ENCODE measurements around the gene DOCK2.

DNA sequence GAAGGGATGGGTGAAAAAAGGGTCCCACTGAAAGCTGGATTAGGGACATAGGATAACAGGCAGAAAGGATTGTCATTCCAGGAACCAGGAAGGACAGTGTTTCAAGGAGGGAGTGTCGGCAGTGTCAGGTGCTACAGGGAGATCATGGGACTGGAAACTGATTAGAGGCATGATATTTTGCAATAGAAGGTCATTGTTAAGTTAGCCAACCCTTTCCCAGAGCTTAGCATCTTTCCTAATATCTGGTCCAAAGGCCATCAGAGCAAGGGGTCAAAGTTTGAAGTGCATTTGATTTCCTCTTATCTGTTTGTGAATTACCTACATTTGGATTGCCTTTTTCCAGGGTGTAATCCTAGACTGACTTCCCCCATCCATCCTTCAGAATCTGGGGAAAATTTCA lies 91.3 kb downstream of the DOCK2 start:
- TF ChIP-seq, protein P1, sequence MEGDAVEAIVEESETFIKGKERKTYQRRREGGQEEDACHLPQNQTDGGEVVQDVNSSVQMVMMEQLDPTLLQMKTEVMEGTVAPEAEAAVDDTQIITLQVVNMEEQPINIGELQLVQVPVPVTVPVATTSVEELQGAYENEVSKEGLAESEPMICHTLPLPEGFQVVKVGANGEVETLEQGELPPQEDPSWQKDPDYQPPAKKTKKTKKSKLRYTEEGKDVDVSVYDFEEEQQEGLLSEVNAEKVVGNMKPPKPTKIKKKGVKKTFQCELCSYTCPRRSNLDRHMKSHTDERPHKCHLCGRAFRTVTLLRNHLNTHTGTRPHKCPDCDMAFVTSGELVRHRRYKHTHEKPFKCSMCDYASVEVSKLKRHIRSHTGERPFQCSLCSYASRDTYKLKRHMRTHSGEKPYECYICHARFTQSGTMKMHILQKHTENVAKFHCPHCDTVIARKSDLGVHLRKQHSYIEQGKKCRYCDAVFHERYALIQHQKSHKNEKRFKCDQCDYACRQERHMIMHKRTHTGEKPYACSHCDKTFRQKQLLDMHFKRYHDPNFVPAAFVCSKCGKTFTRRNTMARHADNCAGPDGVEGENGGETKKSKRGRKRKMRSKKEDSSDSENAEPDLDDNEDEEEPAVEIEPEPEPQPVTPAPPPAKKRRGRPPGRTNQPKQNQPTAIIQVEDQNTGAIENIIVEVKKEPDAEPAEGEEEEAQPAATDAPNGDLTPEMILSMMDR (IDR thresholded peaks at IDR 0.05; ENCODE audit: low read depth, low read length, poor library complexity, severe bottlenecking) = no peak
- TF ChIP-seq EZH2phosphoT487 (IDR thresholded peaks at IDR 0.05; ENCODE audit: borderline replicate concordance, low read length) = no peak

Data from DOHH2 (cell line).